ENCODE results near the gene MAMDC4. TPM values are rescaled to one million over a fixed set of nuclear protein-coding genes. Genes with fewer than 3 reads are reported as not detected.

The MAMDC4 gene
- total and polyA plus RNA-seq, 2 of the 8 experiments (the other 6 are each of a cell fraction or from before 2014, with no cell fraction given), result 3.1 to 4.5 TPM

DNA sequence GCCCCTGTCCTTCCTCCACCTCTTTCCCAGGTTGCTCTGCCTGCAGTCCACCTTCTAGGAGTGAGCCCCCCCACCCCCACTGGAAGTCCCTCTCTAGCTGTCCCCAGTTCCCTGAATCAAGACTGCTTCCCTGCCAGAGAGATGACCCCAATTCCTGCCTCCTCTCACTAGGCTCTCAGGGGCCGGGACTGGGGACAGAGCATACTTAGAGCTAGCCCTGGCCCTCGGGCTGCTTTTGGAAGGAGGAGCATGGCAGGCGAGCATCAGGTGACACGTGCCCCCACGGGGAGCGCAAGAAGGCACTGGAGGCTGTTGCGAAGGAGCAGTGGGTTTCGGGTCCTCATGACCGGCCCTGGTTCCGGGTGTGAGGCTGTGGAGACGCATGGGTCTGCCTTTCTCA lies 43.9 kb downstream of the MAMDC4 start (continued):
- TF ChIP-seq, protein P1, sequence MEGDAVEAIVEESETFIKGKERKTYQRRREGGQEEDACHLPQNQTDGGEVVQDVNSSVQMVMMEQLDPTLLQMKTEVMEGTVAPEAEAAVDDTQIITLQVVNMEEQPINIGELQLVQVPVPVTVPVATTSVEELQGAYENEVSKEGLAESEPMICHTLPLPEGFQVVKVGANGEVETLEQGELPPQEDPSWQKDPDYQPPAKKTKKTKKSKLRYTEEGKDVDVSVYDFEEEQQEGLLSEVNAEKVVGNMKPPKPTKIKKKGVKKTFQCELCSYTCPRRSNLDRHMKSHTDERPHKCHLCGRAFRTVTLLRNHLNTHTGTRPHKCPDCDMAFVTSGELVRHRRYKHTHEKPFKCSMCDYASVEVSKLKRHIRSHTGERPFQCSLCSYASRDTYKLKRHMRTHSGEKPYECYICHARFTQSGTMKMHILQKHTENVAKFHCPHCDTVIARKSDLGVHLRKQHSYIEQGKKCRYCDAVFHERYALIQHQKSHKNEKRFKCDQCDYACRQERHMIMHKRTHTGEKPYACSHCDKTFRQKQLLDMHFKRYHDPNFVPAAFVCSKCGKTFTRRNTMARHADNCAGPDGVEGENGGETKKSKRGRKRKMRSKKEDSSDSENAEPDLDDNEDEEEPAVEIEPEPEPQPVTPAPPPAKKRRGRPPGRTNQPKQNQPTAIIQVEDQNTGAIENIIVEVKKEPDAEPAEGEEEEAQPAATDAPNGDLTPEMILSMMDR (IDR thresholded peaks at IDR 0.05; ENCODE audit: control extremely low read depth in 1 of 3, insufficient read depth in 1 of 3, low read depth in 1 of 3, low read length in 3 of 3), result no peak
- TF ChIP-seq CEBPB (IDR thresholded peaks at IDR 0.05; ENCODE audit: low read depth, low read length) (no peak), SP2 (IDR thresholded peaks at IDR 0.05; ENCODE audit: low read length) (no peak), RBBP5 (IDR thresholded peaks at IDR 0.05; ENCODE audit: borderline replicate concordance, low read depth, low read length) (no peak), HDAC6 (IDR thresholded peaks at IDR 0.05; ENCODE audit: low read depth, low read length) (no peak), RXRA (IDR thresholded peaks at IDR 0.05; ENCODE audit: insufficient read depth, low read depth, low read length) (no peak), CBX8 (IDR thresholded peaks at IDR 0.05; ENCODE audit: borderline replicate concordance, low read depth, low read length) (no peak)
- TF ChIP-seq, protein P2, sequence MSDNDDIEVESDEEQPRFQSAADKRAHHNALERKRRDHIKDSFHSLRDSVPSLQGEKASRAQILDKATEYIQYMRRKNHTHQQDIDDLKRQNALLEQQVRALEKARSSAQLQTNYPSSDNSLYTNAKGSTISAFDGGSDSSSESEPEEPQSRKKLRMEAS (IDR thresholded peaks at IDR 0.05), result no peak
- TF ChIP-seq, protein P3, sequence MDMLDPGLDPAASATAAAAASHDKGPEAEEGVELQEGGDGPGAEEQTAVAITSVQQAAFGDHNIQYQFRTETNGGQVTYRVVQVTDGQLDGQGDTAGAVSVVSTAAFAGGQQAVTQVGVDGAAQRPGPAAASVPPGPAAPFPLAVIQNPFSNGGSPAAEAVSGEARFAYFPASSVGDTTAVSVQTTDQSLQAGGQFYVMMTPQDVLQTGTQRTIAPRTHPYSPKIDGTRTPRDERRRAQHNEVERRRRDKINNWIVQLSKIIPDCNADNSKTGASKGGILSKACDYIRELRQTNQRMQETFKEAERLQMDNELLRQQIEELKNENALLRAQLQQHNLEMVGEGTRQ (IDR thresholded peaks at IDR 0.05; ENCODE audit: low read length), result no peak

Data from H1 (cell line).